Body of pancreas (tissue), 4 donors: ENCODE measurements around the gene FOXK2.

Experiments
- CTCF ChIP-seq, 7 experiments: fragments of 450-650 bp in 4 of 7; fragments of 200-600 bp in 3 of 7; sonication (generic) in 3 of 7; IDR thresholded peaks; one replicate each; pipeline ENCODE4 v1.5.1; 2016 to 2019; ENCODE audit warnings: antibody characterized with exemption in 7 of 7
- POLR2A ChIP-seq, 3 donors: fragments of 450-650 bp; IDR thresholded peaks; one replicate each; pipeline ENCODE4 v1.6.1; 2016; ENCODE audit warnings: antibody characterized with exemption in 3 of 3, mild to moderate bottlenecking in 2 of 3

- no peak for TF ChIP-seq CTCF (IDR thresholded peaks at IDR 0.05)
- TF ChIP-seq POLR2A (IDR thresholded peaks at IDR 0.05) = no peak
Observed at GRCh38 chr17:82542439-82542838, 22.9 kb downstream of the FOXK2 start.
